IPS DF 6.9 (cell line): ENCODE results near the gene WASL.

Experiments used
- DNase-seq: peaks from one replicate; pipeline ENCODE4 v3.0.0-alpha.2; 2013; ENCODE audit warnings: low read depth, low spot score
- H3K27ac ChIP-seq: one replicate; pipeline ENCODE4 v1.5.1; 2013; ENCODE audit warnings: low read length, control low read depth
- H3K27me3 ChIP-seq: 2 replicates; pipeline ENCODE4 v1.6.1; 2013; ENCODE audit warnings: mild to moderate bottlenecking, low read length; ENCODE audit not compliant: control insufficient read depth, insufficient read depth
- H3K36me3 ChIP-seq: 2 replicates; pipeline ENCODE4 v1.6.1; 2013; ENCODE audit warnings: low read length; ENCODE audit not compliant: control insufficient read depth, insufficient read depth
- H3K4me1 ChIP-seq: 2 replicates; pipeline ENCODE4 v1.6.1; 2013; ENCODE audit warnings: low read length; ENCODE audit not compliant: control insufficient read depth, insufficient read depth
- H3K4me3 ChIP-seq: 2 replicates; pipeline ENCODE4 v1.5.1; 2013; ENCODE audit warnings: mild to moderate bottlenecking, low read length
- H3K9me3 ChIP-seq: 2 replicates; pipeline ENCODE4 v1.6.1; 2013; ENCODE audit warnings: low read length, inconsistent platforms; ENCODE audit not compliant: control insufficient read depth, insufficient read depth
- whole genome bisulfite sequencing: extraction: QIAGEN DNeasy Blood & Tissue Kit; methylation state at CpG from one replicate; pipeline ENCODE4 v1.1.7; 2013; ENCODE audit warnings: mixed read lengths, missing lambda C conversion rate; ENCODE audit not compliant: insufficient read length, insufficient coverage; 5-methylcytosine and 5-hydroxymethylcytosine counted together

WASL gene

DNA sequence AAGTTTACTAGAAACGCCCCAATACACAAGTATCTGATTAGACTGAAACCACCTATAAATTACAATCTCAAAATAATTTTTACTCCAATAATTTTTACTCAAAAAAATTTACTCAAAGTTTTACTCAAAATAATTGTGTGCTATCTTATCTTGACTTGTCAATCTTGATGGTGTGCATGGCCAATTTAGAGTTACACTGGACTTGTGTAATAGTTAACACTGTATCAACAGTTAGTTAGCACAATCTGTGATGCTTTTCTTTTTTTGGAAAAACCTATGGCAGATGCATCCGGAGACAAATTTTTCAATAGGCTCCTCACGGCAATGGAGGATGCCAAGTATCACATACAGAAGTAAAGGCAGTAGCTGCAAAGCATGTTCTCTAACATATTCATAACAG is 68.2 kb downstream of the WASL start:
- Histone ChIP-seq H3K27ac (no peak overlapping the region), H3K4me1 (no peaks in the 10 kb centered on the region), H3K27me3 (no peaks in the 10 kb centered on the region), H3K36me3 (no peaks in the 10 kb centered on the region), H3K4me3 (no peak overlapping the region), H3K9me3 (no peaks in the 10 kb centered on the region)
- WGBS = no CpG with 5 or more reads among the region's 3 CpGs
- DNase-seq = no peak

DNA sequence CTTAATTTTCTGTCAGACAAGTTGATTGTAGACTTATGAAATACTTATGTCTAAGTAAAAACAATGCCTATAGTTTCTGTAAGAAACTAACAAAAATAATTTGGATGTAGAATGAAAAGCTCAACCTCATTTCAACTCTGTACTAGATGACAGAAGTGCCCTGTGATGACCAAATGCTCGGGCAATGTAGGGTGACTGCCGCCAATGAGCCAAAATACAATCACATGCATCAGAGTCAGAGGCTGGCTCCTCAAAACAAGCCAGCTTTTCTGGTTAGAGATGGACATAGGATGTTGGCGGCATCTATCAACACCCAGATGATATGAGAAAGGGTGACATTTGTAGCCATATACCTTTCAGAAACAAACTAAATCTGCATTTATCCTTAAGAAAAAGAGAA is 69.2 kb downstream of the WASL start:
- Histone ChIP-seq H3K4me3 (no peak overlapping the region), H3K4me1 (no peaks in the 10 kb centered on the region), H3K9me3 (no peaks in the 10 kb centered on the region), H3K27me3 (no peaks in the 10 kb centered on the region), H3K36me3 (no peaks in the 10 kb centered on the region), H3K27ac (no peak overlapping the region)
- WGBS = no CpG with 5 or more reads among the region's 3 CpGs
- no peak for DNase-seq

DNA sequence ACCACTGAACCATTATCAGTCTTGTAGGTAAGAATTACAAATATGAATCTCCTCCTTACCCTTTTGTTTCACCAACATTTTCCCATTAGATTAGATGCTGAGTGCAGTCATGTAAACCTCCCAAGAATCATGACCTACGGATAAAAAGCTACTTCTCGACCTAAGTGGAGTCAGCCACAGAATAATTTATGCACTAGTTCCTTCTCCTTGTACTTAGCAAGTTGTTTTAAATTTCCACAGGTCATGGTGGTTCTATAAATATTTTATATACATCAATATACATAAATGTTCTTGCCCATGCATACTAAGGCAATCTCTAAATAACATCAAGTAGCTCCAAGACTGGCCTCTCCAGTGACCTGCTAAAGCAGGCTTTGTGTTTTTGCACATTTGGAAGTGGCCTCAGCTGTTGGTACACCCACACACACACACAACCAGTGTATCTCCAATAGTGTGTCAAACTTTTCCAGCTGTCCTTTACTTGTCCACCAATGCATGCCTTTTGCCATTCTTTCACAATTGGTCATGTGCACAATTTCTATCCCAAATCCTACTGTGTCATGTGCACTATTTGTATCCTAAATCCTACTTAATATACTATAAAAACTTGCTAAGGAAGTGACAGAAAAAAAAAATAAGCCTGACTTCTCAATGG is 71.6 kb downstream of the WASL start:
- no peaks in the 10 kb centered on the region for H3K36me3 ChIP-seq
- H3K4me1 ChIP-seq = no peaks in the 10 kb centered on the region
- no CpG with 5 or more reads among the region's 2 CpGs for WGBS
- no peak overlapping the region for H3K27ac ChIP-seq
- no peak for DNase-seq
- no peak overlapping the region for H3K4me3 ChIP-seq
- H3K9me3 ChIP-seq = no peaks in the 10 kb centered on the region
- no peaks in the 10 kb centered on the region for H3K27me3 ChIP-seq

DNA sequence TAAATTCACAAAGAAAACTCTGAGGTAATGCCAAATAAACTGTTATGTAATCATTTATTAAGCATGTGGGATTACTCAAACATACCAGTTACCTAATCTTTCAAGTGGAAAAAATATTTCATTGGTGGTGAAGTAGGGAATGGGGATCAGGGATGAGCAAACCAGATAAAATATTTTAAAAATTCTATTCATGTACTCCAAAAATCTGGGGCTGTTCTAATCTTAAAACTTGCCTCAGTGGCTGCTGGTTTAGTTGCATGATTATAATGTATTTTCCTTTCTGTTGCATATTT is 73.7 kb downstream of the WASL start:
- Histone ChIP-seq H3K27ac (no peak overlapping the region), H3K36me3 (no peaks in the 10 kb centered on the region), H3K4me3 (no peak overlapping the region), H3K9me3 (no peaks in the 10 kb centered on the region), H3K4me1 (no peaks in the 10 kb centered on the region), H3K27me3 (no peaks in the 10 kb centered on the region)
- no peak for DNase-seq

DNA sequence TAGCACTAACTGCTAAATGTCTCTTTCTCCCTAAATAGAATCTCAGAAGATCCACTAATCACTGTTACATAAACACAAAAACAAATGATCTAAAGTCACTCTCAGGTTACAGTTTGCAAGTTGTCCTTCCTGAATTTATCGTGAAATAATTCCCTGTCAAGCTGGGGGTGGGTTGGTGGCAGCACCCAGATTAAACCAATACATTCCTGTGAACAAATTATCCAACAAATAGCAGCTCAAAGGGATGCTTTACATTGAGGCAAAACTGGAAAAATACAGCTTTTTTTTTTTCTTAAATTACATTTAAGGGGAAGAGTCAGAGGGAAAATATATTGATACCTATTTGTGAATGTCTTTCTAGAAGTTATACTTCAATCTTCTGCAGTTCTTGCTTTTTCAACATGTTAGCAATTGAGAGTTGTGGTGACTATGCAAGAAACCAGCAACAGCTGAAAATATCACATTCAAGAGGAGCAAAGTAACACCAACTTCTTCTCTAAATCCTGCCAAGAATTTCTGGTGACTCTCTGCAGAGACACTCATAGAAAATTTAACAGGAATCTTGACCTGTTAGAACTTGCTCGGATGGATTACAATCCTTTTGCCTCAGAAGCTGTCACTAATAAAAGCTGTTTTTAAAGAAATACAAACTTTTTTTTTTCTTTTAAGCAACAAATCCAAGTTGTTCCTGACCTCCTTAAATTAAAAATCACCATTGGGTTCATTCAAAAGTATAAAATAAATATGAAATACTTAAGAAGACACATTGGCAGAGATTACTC is 74.2 kb downstream of the WASL start:
- Histone ChIP-seq H3K36me3 (no peaks in the 10 kb centered on the region), H3K4me1 (peaks cover under 1% of the 10 kb centered on the region; the same call in 1 of the 2 replicates), H3K27ac (no peak overlapping the region), H3K27me3 (no peaks in the 10 kb centered on the region), H3K4me3 (no peak overlapping the region), H3K9me3 (no peaks in the 10 kb centered on the region)
- WGBS = no CpG with 5 or more reads among the region's 2 CpGs
- no peak for DNase-seq

DNA sequence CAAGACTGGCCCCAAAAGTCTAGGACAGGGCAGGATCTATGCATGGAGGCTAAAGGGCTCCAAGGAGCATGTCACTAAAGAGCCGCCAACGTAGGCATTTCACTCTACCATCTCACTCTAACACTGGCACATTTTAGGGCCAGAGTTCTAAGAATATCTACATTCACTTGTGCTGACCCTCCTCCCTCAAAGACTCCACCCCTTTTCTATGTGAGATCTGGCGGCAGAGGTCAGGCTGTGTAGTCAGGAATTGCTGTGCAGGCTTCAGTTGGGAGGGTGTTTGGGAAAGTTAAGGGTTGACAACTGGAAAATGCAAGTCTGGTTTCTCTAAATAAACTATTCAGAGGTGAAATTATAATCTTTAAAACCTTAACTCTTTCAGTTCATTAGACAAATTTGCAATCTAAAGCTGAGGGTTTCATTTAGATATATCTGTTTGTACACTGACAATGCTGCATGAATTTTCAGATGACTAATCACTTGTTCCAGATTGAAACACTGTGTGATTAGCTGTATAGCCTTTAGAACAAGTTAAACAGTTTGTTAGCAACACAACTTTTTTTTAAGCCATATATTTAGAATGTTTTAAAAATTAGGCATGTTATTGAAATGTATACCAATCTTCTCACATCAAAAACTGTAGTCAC is 74.9 kb downstream of the WASL start:
- no peak for DNase-seq
- Histone ChIP-seq H3K9me3 (no peaks in the 10 kb centered on the region), H3K4me3 (no peak overlapping the region), H3K27me3 (no peaks in the 10 kb centered on the region), H3K27ac (no peak overlapping the region), H3K36me3 (no peaks in the 10 kb centered on the region), H3K4me1 (peaks cover 2% of the 10 kb centered on the region; the same call in 1 of the 2 replicates)
- no CpG with 5 or more reads among the region's 3 CpGs for WGBS

DNA sequence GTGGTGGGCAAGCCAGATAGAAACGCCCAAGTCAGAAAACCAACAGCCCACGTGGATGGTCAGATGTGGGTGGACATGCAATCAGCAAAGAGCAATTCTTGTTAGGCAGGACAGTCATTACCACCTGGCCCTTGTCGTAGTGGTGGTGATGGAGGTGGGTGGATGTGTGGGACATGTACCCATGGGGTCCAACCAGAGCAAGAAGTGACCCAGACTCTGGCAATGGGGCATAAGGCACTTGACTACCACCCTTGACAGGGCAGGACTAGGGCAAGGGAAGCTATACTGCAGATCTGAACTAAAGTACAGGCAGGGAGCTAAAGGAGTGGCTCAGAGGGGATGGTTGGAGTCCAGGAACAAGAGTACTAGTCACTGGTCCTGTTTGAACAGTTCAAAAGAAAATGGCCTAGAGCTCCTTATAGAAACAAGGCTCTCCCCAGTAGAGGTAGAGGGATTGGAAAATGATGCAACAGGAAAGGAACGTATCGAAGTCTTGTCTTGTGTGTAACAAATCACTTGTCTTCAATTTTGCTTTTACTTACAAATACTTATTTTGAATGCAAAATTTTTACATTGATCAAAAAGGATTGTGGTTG is 75.6 kb downstream of the WASL start:
- H3K9me3 ChIP-seq = no peaks in the 10 kb centered on the region
- no CpG with 5 or more reads among the region's 5 CpGs for WGBS

DNA sequence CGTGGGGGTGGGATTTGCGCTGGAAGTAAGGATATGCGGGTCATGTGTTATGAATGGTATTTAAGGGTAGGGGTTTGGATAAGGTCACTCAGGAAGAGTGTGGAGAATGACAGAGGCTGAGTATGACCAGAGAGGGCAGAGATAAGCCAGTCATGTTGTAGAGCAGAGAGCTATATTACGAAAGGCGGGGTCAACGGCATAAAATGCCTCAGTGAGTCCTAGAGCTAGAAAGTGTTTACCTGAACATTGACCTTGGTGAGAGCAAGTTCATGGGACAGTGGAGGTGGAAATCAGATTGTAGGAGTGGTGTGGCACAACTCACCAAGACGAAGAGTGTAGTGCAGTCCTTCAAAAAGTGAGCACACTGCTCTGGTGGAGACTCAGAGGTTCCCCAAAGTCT is 79.3 kb downstream of the WASL start:
- H3K4me3 ChIP-seq = no peak overlapping the region
- H3K27ac ChIP-seq = no peak overlapping the region
- H3K9me3 ChIP-seq = no peaks in the 10 kb centered on the region
- no peaks in the 10 kb centered on the region for H3K27me3 ChIP-seq
- 100% methylated on average over 3 of the region's 7 CpGs for WGBS
- peaks cover 2% of the 10 kb centered on the region; the same call in 1 of the 2 replicates for H3K4me1 ChIP-seq
- no peak for DNase-seq
- no peaks in the 10 kb centered on the region for H3K36me3 ChIP-seq

More for the DNA sequence above, 75.6 kb downstream of the WASL start:
- no peak overlapping the region for H3K27ac ChIP-seq
- peaks cover 2% of the 10 kb centered on the region; the same call in 1 of the 2 replicates for H3K4me1 ChIP-seq
- no peaks in the 10 kb centered on the region for H3K27me3 ChIP-seq
- H3K4me3 ChIP-seq = no peak overlapping the region
- DNase-seq = no peak
- H3K36me3 ChIP-seq = no peaks in the 10 kb centered on the region

DNA sequence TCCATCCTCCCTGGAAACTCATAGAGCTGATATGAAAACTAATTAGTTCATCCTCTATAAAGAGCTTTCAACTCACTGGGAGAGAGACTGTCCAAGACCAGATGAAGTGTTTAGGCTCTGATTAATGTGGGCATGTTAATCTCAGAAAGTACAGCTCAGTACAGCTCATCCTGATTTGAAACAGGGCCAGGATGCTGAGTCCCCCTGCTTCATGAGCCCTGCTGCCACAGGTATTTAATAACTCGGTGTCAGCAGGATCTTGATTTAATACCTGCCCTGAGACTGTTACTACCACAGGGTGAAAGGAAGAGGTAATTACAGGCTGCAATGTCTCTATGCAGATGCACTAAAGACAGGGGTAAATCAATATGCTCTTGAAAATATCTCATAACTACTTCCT is 82.3 kb downstream of the WASL start:
- peaks cover 2% of the 10 kb centered on the region; the same call in 1 of the 2 replicates for H3K4me1 ChIP-seq
- no CpG with 5 or more reads among the region's 1 CpG for WGBS
- DNase-seq = no peak
- H3K9me3 ChIP-seq = no peaks in the 10 kb centered on the region
- no peak overlapping the region for H3K27ac ChIP-seq
- H3K36me3 ChIP-seq = no peaks in the 10 kb centered on the region
- H3K4me3 ChIP-seq = no peak overlapping the region
- no peaks in the 10 kb centered on the region for H3K27me3 ChIP-seq

DNA sequence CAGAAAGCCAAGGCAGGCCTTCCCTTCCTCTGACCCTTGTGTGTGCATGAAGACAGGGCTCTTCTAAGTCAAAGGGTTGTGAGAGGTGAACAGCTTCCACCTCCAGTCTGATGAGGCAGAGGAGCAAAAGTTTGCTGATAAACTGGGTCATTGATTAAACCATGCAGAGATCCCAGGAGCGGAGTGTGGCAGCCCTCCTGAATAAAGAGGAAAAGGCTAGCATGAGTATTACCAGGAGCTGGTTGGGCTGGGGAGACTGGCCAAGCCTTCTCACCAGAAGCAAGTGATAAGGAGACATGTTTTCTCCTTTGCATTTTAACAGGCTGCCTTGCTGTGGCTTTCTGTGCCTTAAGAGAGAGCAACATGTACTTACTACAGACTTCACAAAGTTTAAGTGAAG is 82.9 kb downstream of the WASL start:
- peaks cover 2% of the 10 kb centered on the region; the same call in 1 of the 2 replicates for H3K4me1 ChIP-seq
- no peak overlapping the region for H3K4me3 ChIP-seq
- H3K9me3 ChIP-seq = no peaks in the 10 kb centered on the region
- H3K27me3 ChIP-seq = no peaks in the 10 kb centered on the region
- H3K36me3 ChIP-seq = no peaks in the 10 kb centered on the region
- no peak overlapping the region for H3K27ac ChIP-seq
- DNase-seq = no peak
- WGBS = no CpG with 5 or more reads among the region's 1 CpG
